KMS-11 (cell line): ENCODE results near the gene GSDMA.

Source experiments
- H2AFZ ChIP-seq: fragments of 200-600 bp; sonication (generic); 2 replicates; pipeline ENCODE4 v1.6.1; 2016; ENCODE audit warnings: antibody characterized with exemption, mixed run types, low read depth
- H3K27ac ChIP-seq: fragments of 200-600 bp; sonication (generic); 2 replicates; pipeline ENCODE4 v1.6.1; 2016; ENCODE audit warnings: mild to moderate bottlenecking, mixed run types
- H3K27me3 ChIP-seq: fragments of 200-600 bp; sonication (generic); 2 replicates; pipeline ENCODE4 v1.6.1; 2017; ENCODE audit warnings: mild to moderate bottlenecking, low read depth, mixed run types, moderate library complexity; ENCODE audit not compliant: insufficient read depth
- H3K36me3 ChIP-seq: fragments of 200-600 bp; sonication (generic); 2 replicates; pipeline ENCODE4 v1.6.1; 2017; ENCODE audit warnings: mild to moderate bottlenecking, mixed run types; ENCODE audit not compliant: insufficient read depth
- H3K4me1 ChIP-seq: fragments of 200-600 bp; sonication (generic); 2 replicates; pipeline ENCODE4 v1.6.1; 2016; ENCODE audit warnings: mild to moderate bottlenecking, low read depth, mixed run types; ENCODE audit not compliant: poor library complexity, severe bottlenecking
- H3K4me2 ChIP-seq: fragments of 200-600 bp; sonication (generic); 2 replicates; pipeline ENCODE4 v1.7.0; 2016; ENCODE audit warnings: mild to moderate bottlenecking, mixed run types
- H3K4me3 ChIP-seq: fragments of 200-600 bp; sonication (generic); IDR thresholded peaks from 2 replicates; pipeline ENCODE4 v1.6.1; 2017; ENCODE audit warnings: low read depth, low read length, mixed read lengths; ENCODE audit not compliant: insufficient read depth
- H3K79me2 ChIP-seq: fragments of 200-600 bp; sonication (generic); 2 replicates; pipeline ENCODE4 v1.6.1; 2016; ENCODE audit warnings: low read depth, mixed run types; ENCODE audit not compliant: insufficient read depth
- H3K9ac ChIP-seq: fragments of 200-600 bp; sonication (generic); 2 replicates; pipeline ENCODE4 v1.6.1; 2016; ENCODE audit warnings: mild to moderate bottlenecking, mixed run types
- H4K20me1 ChIP-seq: fragments of 200-600 bp; sonication (generic); 2 replicates; pipeline ENCODE4 v1.6.1; 2016; ENCODE audit warnings: mild to moderate bottlenecking, mixed run types; ENCODE audit not compliant: insufficient read depth
- TF ChIP-seq, protein P1 (sequence below): fragments of 200-600 bp; sonication (generic); conservative IDR thresholded peaks from 2 replicates; pipeline ENCODE4 v1.6.1; 2017; ENCODE audit warnings: low read depth, mild to moderate bottlenecking, antibody characterized with exemption, low read length, moderate library complexity, mixed read lengths

Gene GSDMA

GRCh38 chr17:40017422-40018080 is 54.7 kb downstream of the GSDMA start:
- H3K36me3 ChIP-seq, result no peaks in the 10 kb centered on the region
- no peaks in the 10 kb centered on the region for H3K79me2 ChIP-seq
- H3K27me3 ChIP-seq, result no peaks in the 10 kb centered on the region
- peaks cover 4% of the 10 kb centered on the region for H3K4me1 ChIP-seq
- no peaks in the 10 kb centered on the region for H4K20me1 ChIP-seq
- H3K4me3 ChIP-seq, result no peak overlapping the region
- H3K4me2 ChIP-seq, result no peak overlapping the region
- H3K27ac ChIP-seq, result no peak overlapping the region
- TF ChIP-seq, protein P1, sequence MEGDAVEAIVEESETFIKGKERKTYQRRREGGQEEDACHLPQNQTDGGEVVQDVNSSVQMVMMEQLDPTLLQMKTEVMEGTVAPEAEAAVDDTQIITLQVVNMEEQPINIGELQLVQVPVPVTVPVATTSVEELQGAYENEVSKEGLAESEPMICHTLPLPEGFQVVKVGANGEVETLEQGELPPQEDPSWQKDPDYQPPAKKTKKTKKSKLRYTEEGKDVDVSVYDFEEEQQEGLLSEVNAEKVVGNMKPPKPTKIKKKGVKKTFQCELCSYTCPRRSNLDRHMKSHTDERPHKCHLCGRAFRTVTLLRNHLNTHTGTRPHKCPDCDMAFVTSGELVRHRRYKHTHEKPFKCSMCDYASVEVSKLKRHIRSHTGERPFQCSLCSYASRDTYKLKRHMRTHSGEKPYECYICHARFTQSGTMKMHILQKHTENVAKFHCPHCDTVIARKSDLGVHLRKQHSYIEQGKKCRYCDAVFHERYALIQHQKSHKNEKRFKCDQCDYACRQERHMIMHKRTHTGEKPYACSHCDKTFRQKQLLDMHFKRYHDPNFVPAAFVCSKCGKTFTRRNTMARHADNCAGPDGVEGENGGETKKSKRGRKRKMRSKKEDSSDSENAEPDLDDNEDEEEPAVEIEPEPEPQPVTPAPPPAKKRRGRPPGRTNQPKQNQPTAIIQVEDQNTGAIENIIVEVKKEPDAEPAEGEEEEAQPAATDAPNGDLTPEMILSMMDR, result no peak
- no peak overlapping the region for H3K9ac ChIP-seq
- H2AFZ ChIP-seq, result no peak overlapping the region

- Histone ChIP-seq H3K79me2 (no peaks in the 10 kb centered on the region), H3K9ac (no peak overlapping the region), H3K27ac (no peak overlapping the region), H2AFZ (no peak overlapping the region), H3K4me2 (no peak overlapping the region), H4K20me1 (no peaks in the 10 kb centered on the region), H3K4me1 (peaks cover 2% of the 10 kb centered on the region), H3K4me3 (no peak overlapping the region), H3K27me3 (no peaks in the 10 kb centered on the region), H3K36me3 (no peaks in the 10 kb centered on the region)
- TF ChIP-seq, protein P1, result no peak
These were observed 55.7 kb downstream of the GSDMA start for GRCh38 chr17:40018211-40019121.

DNA sequence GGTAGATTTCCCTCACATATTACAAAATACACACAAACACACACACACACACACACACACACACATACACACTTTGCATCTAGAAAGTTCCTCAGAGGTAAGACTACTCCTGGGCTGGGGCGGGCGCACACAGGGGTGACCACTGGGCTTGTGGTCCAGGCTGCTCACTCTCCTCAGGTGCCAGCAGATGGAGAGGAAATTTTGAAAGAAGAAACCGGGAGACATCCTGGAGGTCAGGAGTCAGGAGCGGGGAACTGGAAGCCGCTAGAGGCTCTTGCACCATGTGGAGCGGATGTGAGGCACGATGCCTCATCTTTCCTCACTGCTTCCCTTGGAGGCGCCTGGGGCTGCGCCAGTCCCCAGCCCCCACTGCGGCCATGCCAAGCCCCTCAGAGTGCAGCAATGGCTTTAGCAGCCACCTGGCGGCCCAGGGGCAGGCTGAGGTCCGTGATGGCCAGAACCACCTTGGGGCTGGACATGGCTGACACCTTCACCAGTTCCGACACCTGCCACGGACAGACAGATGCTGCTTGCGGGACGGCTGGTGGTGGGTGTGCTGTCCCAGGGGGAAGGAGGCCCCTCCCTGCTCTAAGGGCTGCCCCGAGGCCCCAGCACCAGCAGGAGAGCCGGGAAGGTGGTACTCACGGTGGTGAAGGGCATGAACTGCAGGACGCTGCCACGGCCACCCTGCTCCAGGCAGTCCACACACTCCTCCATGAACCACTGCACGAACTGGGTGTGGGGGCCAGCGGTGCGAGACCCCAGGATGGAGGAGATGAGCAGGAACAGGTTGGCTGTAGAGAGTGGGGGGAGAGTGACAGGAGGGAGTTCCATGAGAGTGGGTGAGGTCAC is 56.6 kb downstream of the GSDMA start:
- Histone ChIP-seq H4K20me1 (no peaks in the 10 kb centered on the region), H3K27ac (no peak overlapping the region), H3K4me2 (no peak overlapping the region), H3K27me3 (no peaks in the 10 kb centered on the region), H3K79me2 (no peaks in the 10 kb centered on the region), H3K4me3 (no peak overlapping the region), H3K9ac (no peak overlapping the region), H2AFZ (no peak overlapping the region), H3K36me3 (no peaks in the 10 kb centered on the region), H3K4me1 (no peaks in the 10 kb centered on the region)
- TF ChIP-seq, protein P1, result no peak

DNA sequence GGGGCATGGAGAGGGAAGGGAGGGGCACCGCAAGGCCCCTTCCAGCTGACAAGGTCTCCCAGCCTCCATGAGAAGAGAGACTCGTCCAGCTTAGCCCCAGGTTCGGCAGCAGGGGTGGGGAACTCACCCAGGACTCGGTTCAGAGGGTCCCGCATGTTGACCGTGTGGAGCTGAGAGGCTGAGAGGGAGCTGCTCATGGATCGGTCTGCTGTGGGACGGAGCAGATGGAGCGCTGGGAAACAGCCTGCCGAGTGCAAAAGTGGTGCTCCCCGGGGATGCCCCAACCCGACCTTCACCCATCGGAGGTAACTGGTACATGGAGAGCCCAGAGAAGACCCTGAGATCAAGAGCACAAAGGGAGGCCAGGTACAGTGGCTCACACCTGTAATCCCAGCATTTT is 57.3 kb downstream of the GSDMA start:
- H3K4me3 ChIP-seq, result no peak overlapping the region
- no peaks in the 10 kb centered on the region for H3K4me1 ChIP-seq
- no peaks in the 10 kb centered on the region for H4K20me1 ChIP-seq
- H3K27me3 ChIP-seq, result no peaks in the 10 kb centered on the region
- H3K36me3 ChIP-seq, result no peaks in the 10 kb centered on the region
- no peak overlapping the region for H3K9ac ChIP-seq
- H2AFZ ChIP-seq, result no peak overlapping the region
- no peaks in the 10 kb centered on the region for H3K79me2 ChIP-seq
- no peak overlapping the region for H3K27ac ChIP-seq
- TF ChIP-seq, protein P1, result no peak
- no peak overlapping the region for H3K4me2 ChIP-seq
